Measurements from ENCODE around the gene TMEM145.
A peak's percentile ranks its signal among the peaks of the same experiment; 100 is the strongest.

TMEM145 gene

DNA sequence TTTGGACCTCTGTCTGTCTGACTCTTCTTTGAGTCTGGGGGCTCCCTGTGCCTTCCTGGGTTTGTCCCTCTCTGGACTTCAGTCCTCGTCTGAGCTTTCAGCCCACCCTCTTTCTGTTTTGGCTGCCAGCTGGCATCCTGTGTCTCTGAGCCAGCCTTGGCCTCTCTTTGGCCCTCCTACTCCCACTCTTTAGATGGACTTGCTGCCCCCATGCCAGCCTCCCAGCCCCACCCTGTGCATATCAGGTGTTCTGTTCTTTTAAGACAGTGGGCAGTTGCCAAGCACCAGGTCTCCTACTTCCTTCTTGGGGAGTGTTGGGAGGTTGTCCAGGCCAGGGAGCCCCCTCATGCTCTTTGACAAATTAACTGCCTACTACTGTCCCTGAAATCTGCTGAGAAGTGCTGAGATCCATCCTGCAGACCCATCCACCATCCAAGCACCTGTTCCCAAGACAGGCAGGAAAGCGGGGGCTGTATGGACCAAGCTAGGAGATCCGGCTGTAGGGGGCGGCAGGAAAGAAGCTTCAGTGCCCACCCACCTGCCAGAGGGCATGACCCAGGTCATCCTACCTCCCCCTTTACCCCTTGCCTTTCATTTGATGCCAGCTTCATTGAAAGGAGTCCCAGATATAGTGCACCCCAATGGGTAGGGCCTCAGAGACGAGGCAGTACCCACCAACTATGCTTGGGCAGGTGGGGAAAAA lies 34.5 kb upstream of the TMEM145 start:
- no peak for DNase-seq

DNA sequence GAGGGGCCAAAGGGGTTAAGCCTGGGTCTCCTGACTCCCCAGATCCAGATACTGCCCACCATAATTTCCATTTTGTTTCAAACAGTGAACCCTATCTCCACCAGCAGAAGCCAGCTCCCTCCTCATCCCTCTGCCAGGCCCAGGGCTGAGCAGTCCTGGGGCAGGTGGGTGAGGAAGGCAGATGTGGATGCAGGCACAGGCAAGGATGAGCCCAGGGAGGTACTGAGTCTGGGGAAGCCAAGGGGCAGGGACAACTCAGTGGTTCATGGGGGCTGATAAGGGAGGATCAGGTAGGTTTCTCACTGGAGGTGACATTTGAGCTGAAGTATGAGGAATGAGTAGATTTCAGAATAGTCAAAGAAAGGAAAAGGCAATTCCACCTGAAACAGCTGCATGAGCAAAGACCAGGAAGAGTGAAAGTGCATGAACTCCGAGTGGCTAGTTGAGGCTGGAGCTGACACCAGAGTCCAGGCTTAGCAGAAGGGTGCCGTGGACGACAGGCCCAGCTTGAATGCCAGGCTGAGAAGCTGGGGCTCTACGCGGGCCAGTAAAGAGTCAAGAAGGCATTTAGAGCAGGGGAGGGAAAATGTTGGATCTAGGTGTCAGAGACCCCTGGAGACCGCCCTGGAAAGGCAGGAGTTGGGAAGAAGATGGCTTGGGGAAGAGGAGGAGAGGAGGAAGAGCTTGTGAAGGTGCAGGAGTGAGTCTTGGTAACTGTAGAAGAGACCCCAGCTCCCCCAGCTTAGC lies 33.8 kb upstream of the TMEM145 start:
- DNase-seq: no peak

DNA sequence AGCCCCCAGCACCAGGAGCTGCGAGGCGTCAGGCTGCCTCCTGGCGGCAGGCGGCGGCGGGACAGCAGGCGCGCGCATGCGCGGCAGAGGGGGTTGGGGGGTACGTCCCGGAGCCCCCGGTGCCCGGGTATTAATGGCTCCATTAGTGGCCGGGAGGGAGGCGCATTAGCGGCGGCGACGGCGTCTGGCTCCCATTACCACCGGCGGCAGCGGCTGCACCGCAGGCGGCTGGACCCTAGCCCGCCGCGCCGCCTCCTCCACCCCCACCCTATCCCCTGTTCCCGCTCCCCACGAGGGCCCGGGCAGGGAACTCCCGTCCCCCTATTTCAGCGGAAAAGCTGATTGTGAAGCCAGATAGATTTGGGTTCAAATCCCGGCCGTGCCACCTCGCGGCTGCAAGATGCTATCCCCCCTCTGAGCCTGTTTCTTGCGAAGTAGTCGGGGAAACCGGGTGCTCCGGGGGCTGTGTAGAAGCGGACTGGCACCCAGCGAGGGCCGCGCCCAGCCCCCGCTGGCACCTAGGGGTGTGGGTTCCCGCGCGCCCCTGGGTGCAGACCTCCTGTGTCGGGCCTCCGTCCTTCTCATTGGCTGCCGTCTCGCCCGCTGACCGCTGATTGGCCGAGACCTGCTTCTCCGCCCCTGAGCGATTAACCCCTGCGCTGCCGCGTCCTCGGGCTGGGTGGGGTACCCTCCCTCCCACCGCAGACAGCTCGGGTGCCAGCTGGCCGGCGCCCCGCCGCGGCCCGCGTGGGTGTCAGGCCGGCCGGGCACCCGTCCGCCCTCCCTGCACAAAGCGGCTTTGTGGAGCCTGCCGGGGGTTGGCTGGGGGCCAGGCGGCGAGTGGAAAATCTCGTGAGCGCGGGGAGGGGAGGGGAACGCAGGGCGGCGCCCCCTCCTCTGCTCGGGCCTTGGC lies 33.0 kb upstream of the TMEM145 start:
- peak; percentile 90 for DNase-seq

DNA sequence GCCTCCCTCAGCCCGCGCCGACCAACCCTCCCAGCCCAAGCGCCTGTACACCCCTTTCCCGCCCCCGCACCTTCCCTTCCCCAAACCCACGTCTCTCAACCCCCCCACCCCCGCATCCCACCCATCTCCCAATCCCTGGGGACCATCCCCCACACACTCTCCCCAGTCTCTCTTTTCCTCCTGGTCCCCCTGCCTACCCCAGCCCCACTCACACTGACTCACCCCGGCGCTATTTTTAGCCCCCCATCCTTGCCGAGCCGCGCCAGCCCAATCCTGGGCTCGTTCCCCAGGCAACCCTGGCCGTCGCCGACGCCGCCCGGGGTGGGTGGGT lies 32.3 kb upstream of the TMEM145 start:
- no peak for DNase-seq

DNA sequence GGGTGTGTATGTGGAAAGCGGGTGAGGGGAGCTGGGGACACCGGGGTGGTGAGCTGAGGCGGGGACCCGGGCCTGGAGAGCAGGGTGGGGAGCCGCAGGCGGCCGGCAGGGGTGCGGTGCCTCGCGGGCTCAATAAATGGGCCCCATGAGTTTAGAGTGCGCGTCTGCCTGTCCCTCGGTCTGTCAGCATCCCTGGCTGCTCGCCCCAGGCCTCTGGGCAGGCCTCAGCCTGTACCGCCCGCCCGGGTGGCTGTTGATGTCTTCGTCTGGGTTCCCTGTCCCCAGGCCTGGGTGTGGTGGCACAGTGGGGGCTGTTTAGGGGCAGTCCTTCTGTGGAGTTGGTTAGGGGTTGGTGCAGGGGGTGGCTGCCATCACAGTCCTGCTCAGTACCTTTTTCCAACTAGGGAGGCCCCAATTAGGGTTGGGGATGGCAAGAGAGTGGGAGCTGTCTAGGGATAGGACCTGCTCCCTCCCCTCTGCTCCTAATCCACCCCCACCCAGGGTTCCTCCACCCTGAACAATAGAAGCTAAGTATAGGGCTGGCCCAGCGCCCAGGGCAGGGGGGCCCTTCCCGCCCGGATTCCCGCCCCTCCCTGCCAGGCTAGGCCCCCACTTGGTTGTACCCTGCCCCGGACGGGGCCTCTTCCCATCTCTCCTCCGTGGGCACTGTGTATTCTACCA lies 31.8 kb upstream of the TMEM145 start:
- peak; percentile 60 for DNase-seq

DNA sequence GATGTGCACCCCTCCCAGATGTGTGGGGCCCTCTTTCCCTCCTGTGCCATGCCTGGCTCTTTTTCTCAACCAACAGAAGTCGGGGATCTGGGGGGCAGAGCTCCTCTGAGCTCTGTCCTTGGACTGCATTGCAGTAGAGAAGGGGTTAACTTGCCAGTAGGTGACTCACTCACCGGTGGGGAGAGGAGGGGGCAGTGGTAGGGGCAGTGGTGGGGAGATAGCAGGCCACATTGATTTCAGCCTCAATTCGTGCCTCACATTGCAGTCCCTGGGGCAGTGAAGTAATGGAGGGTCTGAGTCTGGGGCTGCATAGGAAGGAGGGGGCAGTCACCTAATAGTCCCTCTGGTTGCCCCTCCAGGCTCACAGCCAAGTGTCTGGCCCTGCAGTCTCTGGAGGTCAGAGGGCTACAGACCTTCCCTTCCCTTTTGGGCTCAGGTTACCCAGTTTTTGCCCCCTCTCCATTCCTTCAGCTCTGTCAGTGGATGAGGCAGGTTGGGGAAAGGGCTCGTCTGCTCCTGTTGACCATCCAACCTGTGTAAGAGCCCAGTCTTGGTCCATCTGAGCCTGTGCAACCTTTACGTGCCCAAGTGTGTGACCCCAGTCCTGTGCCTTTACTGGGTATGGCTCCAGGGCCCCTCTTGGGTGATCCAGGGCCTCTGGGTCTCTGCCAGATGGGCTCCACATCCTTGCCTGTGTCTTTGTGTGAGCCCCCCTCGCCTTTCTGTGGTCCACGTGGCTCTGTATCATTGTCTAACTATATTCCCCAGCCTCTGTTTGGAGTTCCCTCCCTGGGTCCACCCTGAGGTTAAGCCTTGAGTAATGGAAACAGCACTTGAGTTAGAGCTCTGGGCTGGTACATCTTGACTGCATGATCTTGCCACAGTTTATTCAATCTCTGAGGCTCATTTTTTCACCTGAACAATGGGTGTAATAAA lies 31.0 kb upstream of the TMEM145 start:
- DNase-seq: peak; percentile 50

DNA sequence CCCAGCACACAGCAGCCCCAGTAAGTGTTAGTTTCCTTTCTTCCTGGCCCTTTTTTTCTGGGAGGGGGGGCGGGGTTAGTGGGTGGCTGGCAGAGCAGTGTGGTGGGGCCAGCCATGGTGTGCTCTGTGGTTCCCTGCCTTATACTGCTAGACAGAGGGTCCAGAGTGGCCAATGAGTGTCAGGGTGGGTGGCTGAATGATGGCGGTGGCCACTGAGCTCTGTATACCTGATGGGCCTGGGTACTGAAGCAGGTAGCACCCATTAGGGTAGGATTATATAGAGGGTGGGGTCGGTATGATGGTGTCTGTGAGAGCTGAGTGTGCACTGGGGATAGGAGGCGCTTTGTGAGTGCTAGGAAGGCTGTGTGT lies 30.3 kb upstream of the TMEM145 start:
- no peak for DNase-seq

DNA sequence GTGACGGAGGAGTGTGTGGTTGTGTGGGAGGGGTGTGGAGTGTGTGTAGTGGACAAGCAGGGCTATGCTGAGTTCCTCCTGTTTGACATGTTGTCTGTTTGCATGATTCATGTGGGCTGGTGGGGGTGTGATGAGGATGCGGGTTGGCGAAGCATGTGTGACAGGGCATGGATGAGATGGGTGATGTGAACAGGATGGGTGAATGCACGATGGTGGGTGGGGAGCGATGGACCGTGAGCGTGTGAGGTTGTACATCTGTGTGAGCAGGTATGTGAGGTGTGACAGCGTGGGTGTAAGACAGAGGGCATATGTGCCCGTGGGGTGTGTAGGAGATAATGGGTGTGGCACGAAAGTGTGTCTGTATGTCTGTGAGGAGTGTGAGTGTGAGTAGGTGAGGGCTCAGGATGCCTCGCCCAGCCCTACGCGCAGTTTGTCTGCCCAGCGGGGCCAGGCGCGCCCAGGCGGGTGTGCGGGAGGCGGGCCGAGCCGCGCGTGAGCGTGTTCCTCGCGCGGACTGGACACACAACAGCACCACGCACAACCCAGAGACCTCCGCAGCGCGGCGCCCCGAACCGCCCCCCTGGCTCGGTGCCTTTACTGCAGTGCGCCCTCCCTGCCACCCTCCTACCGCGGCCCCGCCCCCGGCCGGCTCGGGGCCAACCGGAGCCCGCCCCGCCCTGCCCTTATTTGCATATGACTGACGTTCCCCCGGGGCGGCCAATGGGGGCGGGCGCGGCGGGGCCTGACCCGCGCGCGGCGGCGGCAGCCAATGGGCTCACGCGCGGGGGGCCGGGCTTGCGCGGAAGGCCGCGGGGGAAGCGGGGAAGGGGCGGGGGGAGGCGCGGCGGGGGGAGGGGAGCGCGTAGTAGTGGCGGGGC lies 29.7 kb upstream of the TMEM145 start:
- peak; percentile 88 for DNase-seq

DNA sequence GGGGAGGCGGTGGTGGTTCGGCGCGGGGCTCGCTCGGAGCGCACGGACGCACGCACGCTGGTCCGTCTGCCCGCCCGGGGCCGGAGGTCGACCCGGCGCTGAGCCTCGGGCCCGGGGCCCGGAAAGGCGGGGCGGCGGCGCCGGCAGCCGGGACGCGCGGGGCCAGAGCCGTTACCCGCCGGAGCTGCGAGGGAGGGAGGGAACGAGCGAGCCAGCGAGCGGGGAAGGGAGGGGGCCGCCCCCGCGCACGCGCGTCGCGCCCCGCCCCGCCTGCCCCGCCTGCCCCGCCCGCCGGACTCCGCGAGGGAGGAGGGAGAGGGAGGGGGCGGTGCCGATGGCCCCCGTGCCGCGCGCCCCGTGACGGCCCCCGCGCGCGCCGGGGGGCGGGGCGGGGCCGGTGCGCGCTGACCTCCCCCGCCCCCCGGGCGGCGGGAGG lies 29.0 kb upstream of the TMEM145 start:
- DNase-seq: peak; percentile 55

DNA sequence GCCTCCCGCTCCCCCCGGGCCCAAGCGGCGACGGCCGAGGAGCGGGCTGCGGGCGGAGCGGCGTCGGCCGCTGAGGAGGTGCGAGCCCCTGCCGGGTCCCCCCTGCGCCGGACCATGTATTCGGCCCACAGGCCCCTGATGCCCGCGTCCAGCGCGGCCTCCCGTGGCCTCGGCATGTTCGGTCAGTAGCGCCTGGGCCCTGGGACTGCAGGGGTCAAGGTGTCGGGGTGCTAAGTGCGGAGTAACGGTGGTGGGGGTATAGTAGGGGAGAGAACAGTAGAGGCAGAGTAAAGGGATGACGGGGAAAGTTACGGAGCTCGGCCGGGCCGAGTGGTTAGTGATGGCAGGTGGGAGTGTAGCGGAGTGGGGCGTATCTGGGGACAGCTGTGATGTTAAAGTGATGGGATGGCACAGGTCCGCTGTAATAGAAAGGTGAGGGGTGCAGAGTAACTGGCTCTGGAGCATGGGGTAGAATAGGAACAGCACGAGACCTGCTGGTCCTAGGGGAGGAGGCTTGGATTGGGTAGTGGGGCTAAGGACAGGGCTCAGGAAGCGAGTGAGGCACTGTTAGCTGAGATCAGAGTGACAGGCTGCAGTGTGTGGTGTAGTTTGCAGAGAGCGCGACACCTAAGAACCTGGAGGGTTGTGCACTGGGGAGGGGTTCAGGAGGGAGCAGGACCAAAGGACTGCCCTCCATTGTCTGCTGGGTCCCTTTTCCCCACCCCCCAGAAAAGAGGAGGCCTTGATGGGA lies 28.3 kb upstream of the TMEM145 start:
- peak; percentile 8 for DNase-seq

DNA sequence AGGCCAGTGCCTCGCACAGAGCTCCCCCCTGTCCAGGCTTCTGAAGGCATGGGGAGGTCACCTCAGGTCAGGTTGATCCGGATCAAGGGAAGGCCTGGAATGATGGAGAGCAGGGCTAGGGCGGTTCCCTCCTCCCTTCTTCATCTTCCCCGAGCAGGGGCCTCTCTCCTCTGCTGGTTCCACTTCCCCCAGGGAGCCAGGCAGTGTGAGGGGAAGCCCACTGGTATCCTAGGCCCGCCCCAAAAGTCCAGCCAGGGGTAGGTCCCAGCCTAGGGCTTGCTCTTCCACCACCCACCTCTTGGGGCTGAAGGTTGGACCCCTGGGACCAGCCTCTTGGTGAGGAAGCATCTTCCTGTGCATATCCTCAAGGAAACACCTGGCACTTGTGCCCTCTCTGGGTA lies 27.6 kb upstream of the TMEM145 start:
- no peak for DNase-seq

DNA sequence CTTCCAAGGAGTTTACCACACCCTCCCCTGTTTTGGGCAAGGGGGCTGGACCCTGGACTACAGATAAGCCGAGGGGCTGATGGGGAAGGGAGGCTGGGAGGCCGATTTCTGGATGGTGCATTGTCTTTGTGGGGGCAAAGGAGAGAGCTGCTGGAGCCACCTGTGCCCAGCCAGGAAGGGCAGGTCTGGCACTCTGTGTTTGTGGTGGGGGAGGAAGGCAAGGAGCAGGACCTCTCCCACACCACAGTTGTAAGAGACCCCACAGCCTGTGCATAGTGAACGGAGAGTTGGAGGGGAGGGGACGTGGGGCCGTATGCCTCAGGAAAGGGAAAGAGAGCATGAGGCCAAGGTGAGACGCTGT lies 27.1 kb upstream of the TMEM145 start:
- no peak for DNase-seq

DNA sequence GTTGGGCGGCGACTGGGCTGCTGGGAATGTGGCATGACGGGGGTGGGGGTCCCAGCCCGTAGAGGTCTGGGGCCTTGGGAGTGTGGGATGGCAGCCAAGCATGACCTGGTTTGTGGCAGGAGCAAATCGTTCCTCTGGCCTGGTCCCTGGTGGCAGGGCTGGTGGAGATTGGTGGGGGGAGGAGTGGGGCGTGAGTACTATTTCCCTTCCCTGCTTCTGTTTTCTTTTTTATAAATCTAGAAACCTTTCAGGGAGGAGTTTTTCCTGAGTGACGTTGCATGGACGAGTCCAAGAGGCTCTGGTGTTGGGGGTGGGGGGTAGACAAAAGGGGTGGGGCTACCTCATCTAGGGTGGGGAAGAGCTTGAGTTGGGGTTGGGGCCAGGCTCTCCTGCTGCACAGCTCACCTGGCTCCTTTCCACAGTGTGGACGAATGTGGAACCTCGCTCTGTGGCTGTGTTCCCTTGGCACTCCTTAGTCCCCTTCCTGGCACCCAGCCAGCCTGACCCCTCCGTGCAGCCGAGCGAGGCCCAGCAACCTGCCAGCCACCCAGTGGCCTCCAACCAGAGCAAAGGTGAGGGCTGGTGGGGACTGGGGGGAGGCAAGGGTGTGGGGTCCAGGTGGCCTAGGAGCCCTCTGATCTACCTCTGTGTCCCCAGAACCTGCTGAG lies 26.6 kb upstream of the TMEM145 start:
- no peak for DNase-seq

DNA sequence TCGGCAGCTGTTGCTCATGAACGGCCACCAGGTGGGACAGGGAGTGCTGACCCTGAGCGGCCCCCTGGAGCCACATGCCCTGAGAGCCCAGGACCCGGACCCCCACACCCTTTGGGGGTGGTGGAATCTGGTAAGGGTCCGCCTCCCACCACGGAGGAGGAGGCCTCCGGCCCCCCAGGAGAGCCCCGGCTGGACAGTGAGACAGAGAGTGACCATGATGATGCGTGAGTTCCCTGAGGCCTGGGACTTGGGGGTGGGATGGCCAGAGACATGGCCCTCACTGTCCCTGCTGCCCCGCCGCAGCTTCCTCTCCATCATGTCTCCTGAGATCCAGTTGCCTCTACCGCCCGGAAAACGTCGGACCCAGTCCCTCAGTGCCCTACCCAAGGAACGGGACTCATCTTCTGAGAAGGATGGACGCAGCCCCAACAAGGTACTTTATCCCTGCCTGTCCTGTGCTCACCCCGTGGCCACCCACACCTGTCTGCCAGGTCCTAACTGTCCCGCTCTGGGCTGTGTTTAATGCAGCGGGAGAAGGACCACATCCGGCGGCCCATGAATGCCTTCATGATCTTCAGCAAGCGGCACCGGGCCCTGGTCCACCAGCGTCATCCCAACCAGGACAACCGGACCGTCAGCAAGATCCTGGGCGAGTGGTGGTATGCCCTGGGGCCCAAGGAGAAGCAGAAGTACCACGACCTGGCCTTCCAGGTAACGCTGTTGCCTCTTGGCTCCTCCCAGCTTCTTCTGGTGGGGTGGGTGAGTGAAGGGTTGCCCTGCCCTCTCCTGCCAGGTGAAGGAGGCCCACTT lies 25.9 kb upstream of the TMEM145 start:
- no peak for DNase-seq

DNA sequence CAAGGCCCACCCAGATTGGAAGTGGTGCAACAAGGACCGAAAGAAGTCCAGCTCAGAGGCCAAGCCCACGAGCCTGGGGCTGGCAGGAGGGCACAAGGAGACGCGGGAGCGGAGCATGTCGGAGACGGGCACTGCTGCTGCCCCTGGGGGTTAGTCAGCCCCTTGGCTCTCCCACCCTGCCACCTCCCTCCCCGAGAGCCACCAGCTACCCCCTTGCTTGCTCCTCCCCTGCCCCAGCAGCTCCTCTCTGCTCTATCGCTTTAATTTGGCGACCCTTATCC lies 25.3 kb upstream of the TMEM145 start:
- DNase-seq: no peak

DNA sequence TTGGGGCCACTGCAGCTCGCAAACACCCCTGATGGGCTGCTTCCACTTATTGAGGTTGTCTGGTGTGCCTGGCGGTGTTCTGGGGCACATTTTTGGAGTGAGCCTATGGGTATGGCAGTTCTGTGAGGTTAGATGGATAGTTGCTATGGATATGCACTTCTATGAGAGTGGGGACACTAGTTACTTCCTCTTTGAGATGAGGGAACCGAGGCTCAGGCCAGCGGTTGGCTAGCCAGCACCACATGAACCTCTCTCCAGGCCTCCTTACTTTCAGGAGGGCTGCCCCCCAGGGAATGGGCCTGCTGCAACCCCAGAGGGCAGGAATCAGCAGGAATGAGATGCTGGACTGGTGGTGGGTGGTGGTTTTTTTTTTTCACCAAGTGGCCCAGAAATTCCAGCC lies 24.7 kb upstream of the TMEM145 start:
- no peak for DNase-seq

DNA sequence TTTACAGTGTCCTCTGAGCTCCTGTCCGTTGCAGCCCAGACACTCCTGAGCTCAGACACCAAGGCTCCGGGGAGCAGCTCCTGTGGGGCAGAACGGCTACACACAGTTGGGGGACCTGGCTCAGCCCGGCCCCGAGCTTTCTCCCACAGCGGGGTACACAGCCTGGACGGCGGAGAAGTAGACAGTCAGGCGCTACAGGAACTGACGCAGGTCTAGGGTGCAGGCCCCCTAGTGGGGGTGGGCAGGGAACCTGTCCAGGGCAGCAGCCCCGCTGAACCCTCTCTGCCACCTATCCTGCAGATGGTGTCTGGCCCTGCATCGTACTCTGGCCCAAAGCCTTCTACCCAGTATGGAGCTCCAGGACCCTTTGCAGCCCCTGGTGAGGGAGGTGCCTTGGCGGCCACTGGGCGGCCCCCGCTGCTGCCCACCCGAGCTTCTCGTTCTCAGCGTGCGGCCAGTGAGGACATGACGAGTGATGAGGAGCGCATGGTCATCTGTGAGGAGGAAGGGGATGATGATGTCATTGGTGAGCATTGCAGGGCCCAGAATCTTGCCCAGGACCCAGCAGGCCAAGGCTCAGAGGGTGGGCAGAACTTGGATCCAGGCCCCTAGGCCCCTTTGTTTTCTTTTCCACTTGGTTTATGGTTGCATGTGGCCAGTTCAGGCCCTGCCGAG lies 24.1 kb upstream of the TMEM145 start:
- DNase-seq: no peak

DNA sequence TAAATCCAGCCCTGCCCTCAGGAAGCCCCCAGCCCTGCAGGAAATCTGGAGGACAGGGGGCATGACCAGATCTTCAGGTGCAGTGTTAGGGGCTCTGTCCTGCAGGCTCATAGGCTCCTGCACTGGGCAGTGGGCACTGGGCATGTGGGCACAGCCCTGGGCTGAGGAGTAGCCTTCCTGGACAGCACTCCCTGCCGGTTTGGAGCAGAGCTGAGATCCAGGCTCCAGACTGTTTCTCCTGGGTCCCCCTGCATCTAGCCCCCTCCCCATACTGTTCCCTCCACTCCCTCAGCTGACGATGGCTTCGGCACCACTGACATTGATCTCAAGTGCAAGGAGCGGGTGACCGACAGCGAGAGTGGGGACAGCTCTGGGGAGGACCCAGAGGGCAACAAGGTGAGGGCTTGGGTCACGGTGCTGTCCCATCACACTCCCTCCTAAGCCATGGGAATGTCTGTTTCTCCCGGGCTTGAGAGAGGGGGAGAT lies 23.5 kb upstream of the TMEM145 start:
- DNase-seq: no peak
